ENCODE data around the gene LGALS14.

LGALS14 gene

DNA sequence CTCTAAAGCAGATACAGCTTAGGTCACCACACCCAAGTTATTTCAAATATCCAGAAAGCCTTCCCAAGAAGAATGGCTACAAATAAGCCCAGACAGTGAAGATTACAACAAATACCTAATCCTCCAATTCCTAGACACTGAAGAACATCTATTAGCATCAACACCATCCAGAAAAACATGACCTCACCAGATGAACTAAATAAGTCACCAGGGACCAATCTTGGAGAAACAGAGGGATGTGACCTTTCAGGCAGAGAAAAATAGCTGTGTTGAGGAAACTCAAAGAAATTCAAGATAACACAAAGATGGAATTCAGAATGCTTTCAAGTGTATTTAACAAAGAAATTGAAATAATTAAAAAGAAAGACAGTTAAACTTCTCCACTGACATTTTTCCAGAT is 48.5 kb downstream of the LGALS14 start:
- no peak for TF ChIP-seq GATA3 (IDR thresholded peaks at IDR 0.05; ENCODE audit: low read depth, low read length)

DNA sequence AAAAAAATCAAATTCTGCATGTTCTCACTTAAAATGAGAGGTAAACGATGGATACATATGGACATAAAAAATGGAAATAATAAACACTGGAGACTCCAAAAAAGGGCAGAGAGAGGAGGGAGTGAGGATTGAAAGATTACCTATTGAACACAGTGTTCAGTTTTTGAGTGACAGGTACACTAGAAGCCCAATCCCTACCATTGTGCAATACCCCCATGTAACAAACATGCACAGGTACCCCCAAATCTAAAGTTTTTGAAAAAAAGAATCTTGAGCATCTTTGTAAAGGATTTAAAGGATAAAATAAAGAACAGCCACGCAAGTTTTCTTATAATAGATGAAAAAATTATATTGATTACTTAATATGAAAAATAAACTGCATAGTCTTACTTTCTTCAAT is 50.3 kb downstream of the LGALS14 start:
- no peak for TF ChIP-seq GATA2 (IDR thresholded peaks at IDR 0.05; ENCODE audit: low read depth, low read length)
- no peak for TF ChIP-seq GATA3 (IDR thresholded peaks at IDR 0.05; ENCODE audit: low read depth, low read length)

DNA sequence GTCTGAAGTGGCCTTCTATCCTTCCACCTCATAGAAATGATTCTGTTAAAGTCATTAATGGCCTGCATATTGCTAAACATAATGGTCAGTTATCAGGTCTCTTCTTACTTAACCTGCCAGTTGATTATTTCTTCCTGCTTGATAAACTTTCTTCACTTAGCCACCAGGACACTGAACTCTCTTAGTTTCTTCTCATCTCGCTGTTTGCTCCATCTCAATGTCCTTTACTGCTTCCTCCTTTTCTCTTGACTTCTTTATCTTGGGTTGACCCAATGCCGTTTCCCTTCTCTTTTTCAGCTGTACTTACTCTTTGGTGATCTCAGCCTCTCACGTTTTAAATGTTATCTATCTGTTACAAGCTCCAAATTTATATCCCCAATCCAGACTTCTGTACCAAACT is 50.7 kb downstream of the LGALS14 start:
- TF ChIP-seq GATA2 (IDR thresholded peaks at IDR 0.05; ENCODE audit: low read depth, low read length) (no peak), GATA3 (IDR thresholded peaks at IDR 0.05; ENCODE audit: low read depth, low read length) (no peak)
